ENCODE results near the gene RSPO3.
"Not testable (repeated sequence)": the region's sequence is repeated elsewhere in the genome, so short reads cannot be mapped to it uniquely, and the experiment has no call there.

The RSPO3 gene

DNA sequence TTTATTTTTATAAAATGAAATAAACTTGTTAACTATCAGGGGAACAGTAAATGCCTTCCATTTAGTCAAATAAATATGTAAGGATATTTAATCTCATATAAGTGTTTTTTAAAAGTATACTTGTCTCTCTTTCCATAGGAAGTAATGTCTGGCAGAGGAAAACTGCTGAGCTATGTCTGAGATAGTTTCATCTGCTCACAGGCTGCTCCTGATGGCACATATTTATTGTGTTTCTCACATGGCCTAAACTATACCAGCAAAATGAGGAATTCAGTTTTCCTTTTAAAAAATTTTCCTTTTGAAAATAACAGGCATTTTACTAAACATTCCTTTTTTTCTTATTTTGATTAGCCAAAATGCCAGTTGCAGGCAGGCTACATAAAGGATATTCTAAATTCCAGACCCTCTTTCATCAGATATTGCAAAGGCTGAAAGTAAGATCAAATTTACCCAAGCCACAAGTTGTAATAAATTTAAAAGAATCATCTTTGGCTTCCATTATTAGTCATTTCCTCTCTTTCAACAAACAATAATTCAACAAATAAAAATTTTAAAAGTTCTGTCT is 88.1 kb downstream of the RSPO3 start:
- no peak for DNase-seq

GRCh38 chr6:127207591-127208120 is 89.2 kb downstream of the RSPO3 start:
- DNase-seq: no peak

DNA sequence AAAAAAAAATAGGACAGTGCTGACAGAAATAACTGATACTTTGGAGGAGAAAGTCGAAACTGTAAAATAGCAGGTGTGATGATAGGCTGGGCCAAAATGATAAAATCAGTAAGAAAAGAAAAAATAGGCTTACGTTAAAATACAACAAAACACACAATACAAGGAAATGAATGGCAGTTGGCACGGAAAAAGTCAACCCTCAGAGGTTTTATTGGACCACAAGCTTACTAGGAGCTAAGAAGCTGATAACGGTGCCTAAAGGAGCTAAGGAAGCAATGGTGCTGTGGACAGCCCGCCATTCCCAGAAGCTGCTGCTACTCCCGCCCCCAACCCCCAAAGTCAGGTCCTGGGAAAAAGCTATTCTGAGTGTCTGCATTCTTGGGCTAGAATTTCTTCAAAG is 92.3 kb downstream of the RSPO3 start:
- no peak for DNase-seq

DNA sequence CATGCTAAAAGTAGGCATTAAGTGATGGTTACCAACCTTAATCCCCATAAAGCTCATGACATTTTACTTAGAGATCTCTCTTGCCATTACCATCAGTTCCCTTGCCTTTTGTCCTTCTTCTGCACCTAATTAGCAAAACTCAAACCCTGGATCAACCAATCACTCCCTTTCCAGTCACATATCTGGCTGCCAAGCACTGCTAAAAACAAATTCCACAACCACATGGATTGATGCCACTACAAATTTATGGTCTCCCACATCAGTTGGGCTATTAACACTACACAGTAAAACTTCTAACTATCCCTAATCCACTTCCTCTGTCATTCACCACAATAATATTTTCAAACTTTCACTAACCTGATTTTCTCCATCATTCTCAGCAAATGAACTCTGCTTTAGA is 93.9 kb downstream of the RSPO3 start:
- no peak for DNase-seq

DNA sequence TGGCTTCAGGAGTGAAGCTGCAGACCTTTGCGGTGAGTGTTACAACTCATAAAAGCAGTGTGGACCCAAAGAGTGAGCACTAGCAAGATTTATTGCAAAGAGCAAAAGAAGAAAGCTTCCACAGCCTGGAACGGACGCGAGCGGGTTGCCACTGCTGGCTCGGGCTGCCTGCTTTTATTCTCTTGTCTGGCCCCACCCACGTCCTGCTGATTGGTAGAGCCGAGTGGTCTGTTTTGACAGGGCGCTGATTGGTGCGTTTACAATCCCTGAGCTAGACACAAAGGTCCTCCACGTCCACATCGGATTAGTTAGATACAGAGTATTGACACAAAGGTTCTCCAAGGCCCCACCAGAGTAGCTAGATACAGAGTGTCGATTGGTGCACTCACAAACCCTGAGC is 95.6 kb downstream of the RSPO3 start:
- not testable (repeated sequence) for DNase-seq

DNA sequence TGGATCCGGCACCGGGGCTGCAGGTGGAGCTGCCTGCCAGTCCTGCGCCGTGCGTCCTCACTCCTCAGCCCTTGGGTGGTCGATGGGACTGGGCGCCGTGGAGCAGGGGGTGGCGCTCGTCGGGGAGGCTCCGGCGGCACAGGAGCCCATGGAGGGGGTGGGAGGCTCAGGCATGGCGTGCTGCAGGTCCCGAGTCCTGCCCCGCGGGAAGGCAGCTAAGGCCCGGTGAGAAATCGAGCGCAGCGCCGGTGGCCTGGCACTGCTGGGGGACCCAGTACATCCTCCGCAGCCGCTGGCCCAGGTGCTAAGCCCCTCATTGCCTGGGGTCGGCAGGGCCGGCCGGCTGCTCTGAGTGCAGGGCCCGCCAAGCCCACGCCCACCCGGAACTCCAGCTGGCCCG is 96.1 kb downstream of the RSPO3 start:
- DNase-seq: not testable (repeated sequence)

DNA sequence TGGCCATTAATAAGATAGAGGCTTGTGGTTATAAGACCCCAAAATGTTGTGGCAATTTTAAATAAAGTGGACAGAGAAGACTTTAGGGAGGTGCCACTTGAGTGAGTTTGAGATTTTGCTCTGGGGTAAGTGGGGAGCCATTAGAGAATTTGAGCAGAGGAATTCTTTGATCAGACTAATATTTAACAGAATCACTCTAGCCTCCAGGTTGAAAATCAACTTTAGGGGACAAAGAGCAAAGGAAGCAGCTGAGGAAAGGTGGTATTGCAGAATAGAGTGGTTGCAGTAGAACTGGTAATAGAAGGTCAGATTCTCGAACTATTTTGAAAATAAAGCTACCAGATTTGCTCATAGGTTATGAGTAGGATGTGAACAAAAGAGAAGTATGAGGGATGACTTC is 97.5 kb downstream of the RSPO3 start:
- no peak for DNase-seq

GRCh38 chr6:127216810-127217789 is 98.6 kb downstream of the RSPO3 start:
- no peak for DNase-seq

- DNase-seq: no peak
Observed at GRCh38 chr6:127219869-127220268, 101.4 kb downstream of the RSPO3 start.

DNA sequence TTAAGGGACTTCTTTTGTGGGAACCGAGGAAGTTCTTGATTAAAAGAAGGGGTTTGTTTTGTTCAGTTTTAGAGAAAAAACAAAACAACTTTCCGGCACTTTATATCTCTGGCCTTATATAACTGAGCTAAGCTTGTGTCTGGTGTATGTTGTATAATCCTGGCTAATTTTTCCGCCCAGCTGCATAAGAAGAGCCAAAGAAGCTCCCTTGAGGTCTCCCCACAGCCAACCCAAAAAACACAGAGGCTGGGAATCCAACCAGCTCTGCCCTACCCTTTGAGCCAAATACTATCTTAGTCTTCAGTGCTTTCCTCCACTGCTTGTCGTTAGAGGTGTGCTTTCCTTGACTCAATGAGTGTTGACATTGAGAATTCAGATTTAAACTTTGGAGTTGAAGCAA is 102.7 kb downstream of the RSPO3 start:
- DNase-seq: no peak

DNA sequence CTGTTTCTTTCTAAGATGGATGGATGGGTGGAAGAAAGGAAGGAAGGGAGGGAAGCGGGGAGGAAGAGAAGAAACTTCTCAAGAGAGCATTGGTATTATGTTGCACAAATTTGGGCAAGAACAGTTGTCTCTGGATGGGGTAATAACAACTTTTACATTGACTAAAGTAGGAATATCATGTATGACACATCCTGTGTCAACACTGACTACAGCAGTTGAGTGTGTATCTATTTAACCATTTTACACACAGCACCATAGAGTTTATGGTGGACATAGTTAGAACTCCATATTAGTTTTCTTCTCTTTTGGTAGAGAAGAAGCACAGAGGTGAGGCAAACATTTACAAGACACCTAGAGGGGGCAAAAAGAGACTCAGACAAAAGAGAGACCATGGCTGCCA is 103.9 kb downstream of the RSPO3 start:
- no peak for DNase-seq

GRCh38 chr6:127225497-127225896 is 107.0 kb downstream of the RSPO3 start:
- DNase-seq: no peak

DNA sequence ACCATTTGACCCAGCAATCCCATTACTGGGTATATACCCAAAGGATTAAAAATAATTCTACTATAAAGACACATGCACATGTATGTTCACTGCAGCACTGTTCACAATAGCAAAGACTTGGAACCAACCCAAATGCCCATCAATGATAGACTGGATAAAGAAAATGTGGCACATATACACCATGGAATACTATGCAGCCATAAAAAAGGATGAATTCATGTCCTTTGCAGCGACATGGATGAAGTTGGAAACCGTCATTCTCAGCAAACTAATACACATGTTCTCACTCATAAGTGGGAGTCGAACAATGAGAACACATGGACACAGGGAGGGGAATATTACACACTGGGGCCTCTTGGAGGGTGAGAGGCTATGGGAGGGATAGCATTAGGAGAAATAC is 115.3 kb downstream of the RSPO3 start:
- DNase-seq: not testable (repeated sequence)

- no peak for DNase-seq
Observed at GRCh38 chr6:127243501-127243900, 125.0 kb downstream of the RSPO3 start.

All from activated gamma-delta T cell treated with Interleukin-2 at 50 U/mL for 16 hours (primary cell).